D721Med (cell line): Measurements from ENCODE around the gene LCE7A.

Experiments used
- DNase-seq: peaks from one replicate; pipeline ENCODE4 v3.0.0; 2011; ENCODE audit warnings: low spot score; ENCODE audit not compliant: insufficient read length
- FAIRE-seq: peaks from 2 replicates; lab custom pipeline; 2011; peaks lifted over from hg19 to GRCh38; lab: Jason Lieb, UNC
- CTCF ChIP-seq: IDR thresholded peaks from 2 replicates; pipeline ENCODE4 v1.5.1; 2012; ENCODE audit warnings: mild to moderate bottlenecking, control low read depth; ENCODE audit not compliant: insufficient read depth; ENCODE audit errors: missing control alignments

The LCE7A gene

GRCh38 chr1:152906023-152906565, 46.3 kb downstream of the LCE7A start:
- DNase-seq (no peak), FAIRE-seq (no peak)
- no peak for TF ChIP-seq CTCF

GRCh38 chr1:152907686-152908601, 48.1 kb downstream of the LCE7A start, which contains the start of gene IVL:
TSS of gene IVL (plus strand) at chr1:152908546. CDS start at chr1:152909798, 1,252 bp downstream.
- FAIRE-seq = no peak
- DNase-seq = no peak
- no peak for TF ChIP-seq CTCF

- FAIRE-seq = no peak
- DNase-seq = no peak
- TF ChIP-seq CTCF = no peak
These were observed 49.4 kb downstream of the LCE7A start for GRCh38 chr1:152909206-152909605.
